ENCODE measurements around the gene NRP1. TPM values are rescaled to one million over a fixed set of nuclear protein-coding genes. Genes with fewer than 3 reads are reported as not detected.
A peak's percentile ranks its signal among the peaks of the same experiment; 100 is the strongest.

Gene NRP1
- total and polyA plus RNA-seq, 4 experiments from 2014 or later = 1.6 TPM; not detected in 2

DNA sequence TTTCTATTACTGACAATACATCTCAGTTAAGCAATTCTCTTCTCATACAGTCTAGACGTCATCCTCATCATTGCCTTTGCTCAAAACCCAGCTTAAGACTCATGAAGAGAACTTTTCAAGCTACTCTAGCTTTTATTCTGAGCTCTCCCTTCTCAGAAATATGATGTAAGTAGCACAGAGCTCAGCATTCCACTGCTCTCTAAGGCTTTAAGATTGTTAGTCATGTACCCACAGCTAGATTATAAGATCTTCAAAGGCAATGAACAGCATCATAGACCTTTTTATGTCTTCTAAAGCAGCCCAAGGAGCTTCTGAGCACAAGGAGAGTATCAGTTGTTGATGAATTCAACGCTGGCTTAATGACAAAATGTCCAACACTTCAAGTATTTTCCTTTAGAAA lies 119.3 kb downstream of the NRP1 start:
- intact Hi-C loops (cut with micrococcal nuclease) = no loop called here
- Histone ChIP-seq H3K4me3 (ENCODE audit: low read length in 2 of 2) (no peak overlapping the region), H3K9me3 (ENCODE audit: control insufficient read depth in 1 of 2, low read length in 2 of 2) (no peaks in the 10 kb centered on the region), H3K4me1 (ENCODE audit: insufficient read depth, low read length) (peaks cover 6% of the 10 kb centered on the region), H3K27me3 (ENCODE audit: insufficient read depth, low read length) (no peaks in the 10 kb centered on the region), H3K27ac (ENCODE audit: low read depth, low read length) (no peak overlapping the region), H3K36me3 (ENCODE audit: insufficient read depth, low read length) (no peaks in the 10 kb centered on the region)
- H3K27ac Mint-ChIP-seq = peak overlapping the region in 4 of 7 donors; percentile 6 to 12 (median 8)
- no peak for DNase-seq
- POLR2A ChIA-PET (ENCODE audit: partially characterized antibody) = no interaction called here
- CTCF ChIA-PET (ENCODE audit: partially characterized antibody) = interaction anchor here (0.8 kb wide), 1 partner anchor 22 kb away, joined by 4 read pairs; no protein-coding TSS in a partner anchor
- H3K27me3 Mint-ChIP-seq = no peaks in the 10 kb centered on the region
- H3K9me3 Mint-ChIP-seq = no peaks in the 10 kb centered on the region
- H3K4me1 Mint-ChIP-seq = peaks cover 11 to 25% (median 19%) of the 10 kb centered on the region in 4 donors
- no peaks in the 10 kb centered on the region for H3K36me3 Mint-ChIP-seq
- H3K4me3 Mint-ChIP-seq = no peak overlapping the region

- no peaks in the 10 kb centered on the region for H3K36me3 ChIP-seq (ENCODE audit: insufficient read depth, low read length)
- H3K27ac Mint-ChIP-seq = peak overlapping the region in 5 of 7 donors; percentile 40 to 68 (median 57)
- ChIA-PET CTCF (ENCODE audit: partially characterized antibody) (no interaction called here), POLR2A (ENCODE audit: partially characterized antibody) (no interaction called here)
- peaks cover 6% of the 10 kb centered on the region for H3K4me1 ChIP-seq (ENCODE audit: insufficient read depth, low read length)
- H3K9me3 ChIP-seq (ENCODE audit: control insufficient read depth in 1 of 2, low read length in 2 of 2) = no peaks in the 10 kb centered on the region
- no peaks in the 10 kb centered on the region for H3K9me3 Mint-ChIP-seq
- H3K27ac ChIP-seq (ENCODE audit: low read depth, low read length) = no peak overlapping the region
- peaks cover 11 to 25% (median 19%) of the 10 kb centered on the region in 4 donors for H3K4me1 Mint-ChIP-seq
- H3K4me3 Mint-ChIP-seq = no peak overlapping the region
- intact Hi-C loops (cut with micrococcal nuclease) = loop anchor here (5.0 kb wide), 1 partner anchor 33 kb away; no protein-coding TSS in a partner anchor
- no peaks in the 10 kb centered on the region for H3K36me3 Mint-ChIP-seq
- no peaks in the 10 kb centered on the region for H3K27me3 Mint-ChIP-seq
- no peak overlapping the region for H3K4me3 ChIP-seq (ENCODE audit: low read length in 2 of 2)
- DNase-seq = peak in 4 of 5 donors; percentile 17 to 49 (median 24)
- no peaks in the 10 kb centered on the region for H3K27me3 ChIP-seq (ENCODE audit: insufficient read depth, low read length)
Observed at GRCh38 chr10:33214174-33214573, 120.3 kb downstream of the NRP1 start.

DNA sequence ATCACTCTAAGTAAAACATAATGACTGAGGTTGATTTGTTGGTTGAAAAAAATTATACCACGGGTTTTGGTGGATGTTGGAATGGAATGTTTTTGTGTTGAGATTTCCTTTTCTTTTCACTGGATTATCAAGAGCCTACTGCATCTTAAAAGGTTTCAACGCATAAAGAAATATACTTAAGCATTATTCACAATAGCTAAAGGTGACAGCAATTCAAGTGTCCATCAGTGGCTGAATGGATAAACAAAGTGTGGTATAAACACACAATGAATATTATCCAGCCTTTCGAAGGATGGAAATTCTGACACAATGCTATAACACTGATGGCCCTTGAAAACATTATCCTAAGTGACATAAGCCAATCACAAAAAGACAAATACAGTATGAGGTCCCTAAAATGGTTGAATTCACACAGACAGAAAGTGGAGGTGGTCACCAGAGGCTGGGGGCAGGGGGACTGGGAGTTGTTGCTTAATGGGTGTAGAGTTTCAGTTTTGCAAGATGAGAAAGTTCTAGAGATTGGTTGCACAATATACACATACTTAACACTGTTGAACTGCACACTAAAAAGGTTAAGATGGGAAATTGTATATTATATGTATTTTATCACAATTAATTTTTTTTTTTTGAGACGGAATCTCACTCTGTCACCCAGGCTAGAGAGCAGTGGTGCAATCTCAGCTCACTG lies 122.3 kb downstream of the NRP1 start:
- H3K4me1 Mint-ChIP-seq = peaks cover 11 to 25% (median 19%) of the 10 kb centered on the region in 4 donors
- ChIA-PET POLR2A (ENCODE audit: partially characterized antibody) (no interaction called here), CTCF (ENCODE audit: partially characterized antibody) (interaction anchor here (0.9 to 1.5 kb wide), 2 partner anchors 19 to 55 kb away, joined by 3 to 4 read pairs; no protein-coding TSS in a partner anchor)
- Histone ChIP-seq H3K27me3 (ENCODE audit: insufficient read depth, low read length) (no peaks in the 10 kb centered on the region), H3K4me3 (ENCODE audit: low read length in 2 of 2) (no peak overlapping the region), H3K36me3 (ENCODE audit: insufficient read depth, low read length) (no peaks in the 10 kb centered on the region), H3K27ac (ENCODE audit: low read depth, low read length) (no peak overlapping the region), H3K4me1 (ENCODE audit: insufficient read depth, low read length) (peaks cover 6% of the 10 kb centered on the region), H3K9me3 (ENCODE audit: control insufficient read depth in 1 of 2, low read length in 2 of 2) (no peaks in the 10 kb centered on the region)
- no peak for DNase-seq
- no peaks in the 10 kb centered on the region for H3K9me3 Mint-ChIP-seq
- intact Hi-C loops (cut with micrococcal nuclease) = loop anchor here (5.0 kb wide), 1 partner anchor 35 kb away; no protein-coding TSS in a partner anchor
- H3K36me3 Mint-ChIP-seq = no peaks in the 10 kb centered on the region
- H3K27ac Mint-ChIP-seq = no peak overlapping the region
- H3K4me3 Mint-ChIP-seq = no peak overlapping the region
- H3K27me3 Mint-ChIP-seq = no peaks in the 10 kb centered on the region

GRCh38 chr10:33211106-33211878 lies 123.2 kb downstream of the NRP1 start:
- ChIA-PET CTCF (ENCODE audit: partially characterized antibody) (interaction anchor here (0.9 to 1.5 kb wide), 5 partner anchors 10 to 120 kb away, joined by 3 to 8 read pairs (median 4); no protein-coding TSS in a partner anchor), POLR2A (ENCODE audit: partially characterized antibody) (no interaction called here)
- H3K27ac Mint-ChIP-seq = peak overlapping the region; percentile 4 to 87 (median 78)
- no peaks in the 10 kb centered on the region for H3K36me3 ChIP-seq (ENCODE audit: insufficient read depth, low read length)
- peaks cover 11 to 25% (median 19%) of the 10 kb centered on the region in 4 donors for H3K4me1 Mint-ChIP-seq
- H3K36me3 Mint-ChIP-seq = no peaks in the 10 kb centered on the region
- intact Hi-C loops (cut with micrococcal nuclease) = loop anchor here (5.0 kb wide), 1 partner anchor 36 kb away; no protein-coding TSS in a partner anchor
- peaks cover 6% of the 10 kb centered on the region for H3K4me1 ChIP-seq (ENCODE audit: insufficient read depth, low read length)
- H3K27me3 Mint-ChIP-seq = no peaks in the 10 kb centered on the region
- no peak overlapping the region for H3K27ac ChIP-seq (ENCODE audit: low read depth, low read length)
- DNase-seq = peak in 3 of 5 donors; percentile 5 to 10 (median 5)
- no peaks in the 10 kb centered on the region for H3K9me3 ChIP-seq (ENCODE audit: control insufficient read depth in 1 of 2, low read length in 2 of 2)
- H3K4me3 ChIP-seq (ENCODE audit: low read length in 2 of 2) = no peak overlapping the region
- peak overlapping the region in 5 of 8 donors; percentile 29 to 77 (median 39) for H3K4me3 Mint-ChIP-seq
- no peaks in the 10 kb centered on the region for H3K27me3 ChIP-seq (ENCODE audit: insufficient read depth, low read length)
- H3K9me3 Mint-ChIP-seq = no peaks in the 10 kb centered on the region

GRCh38 chr10:33209802-33210201 lies 124.7 kb downstream of the NRP1 start:
- CTCF ChIA-PET (ENCODE audit: partially characterized antibody) = no interaction called here

GRCh38 chr10:33208166-33208565 lies 126.3 kb downstream of the NRP1 start:
- peaks cover 0 to 2% of the 10 kb centered on the region in 2 donors for H3K27me3 Mint-ChIP-seq
- Histone ChIP-seq H3K4me3 (ENCODE audit: low read length in 2 of 2) (no peak overlapping the region), H3K27ac (ENCODE audit: low read depth, low read length) (no peak overlapping the region), H3K36me3 (ENCODE audit: insufficient read depth, low read length) (no peaks in the 10 kb centered on the region), H3K27me3 (ENCODE audit: insufficient read depth, low read length) (no peaks in the 10 kb centered on the region), H3K9me3 (ENCODE audit: control insufficient read depth in 1 of 2, low read length in 2 of 2) (no peaks in the 10 kb centered on the region), H3K4me1 (ENCODE audit: insufficient read depth, low read length) (peaks cover 6% of the 10 kb centered on the region)
- no peaks in the 10 kb centered on the region for H3K9me3 Mint-ChIP-seq
- no peak for DNase-seq
- intact Hi-C loops (cut with micrococcal nuclease) = no loop called here
- POLR2A ChIA-PET (ENCODE audit: partially characterized antibody) = no interaction called here
- H3K36me3 Mint-ChIP-seq = no peaks in the 10 kb centered on the region
- H3K4me1 Mint-ChIP-seq = peaks cover 5 to 12% (median 6%) of the 10 kb centered on the region in 4 donors
- CTCF ChIA-PET (ENCODE audit: partially characterized antibody) = interaction anchor here (2.3 kb wide), 1 partner anchor 15 kb away, joined by 13 read pairs; no protein-coding TSS in a partner anchor
- peak overlapping the region in 1 of 7 donors; percentile 36 for H3K27ac Mint-ChIP-seq
- H3K4me3 Mint-ChIP-seq = no peak overlapping the region

More at GRCh38 chr10:33209802-33210201, 124.7 kb downstream of the NRP1 start:
- DNase-seq = no peak
- intact Hi-C loops (cut with micrococcal nuclease) = loop anchor here (5.0 kb wide), 1 partner anchor 37 kb away; no protein-coding TSS in a partner anchor
- no peaks in the 10 kb centered on the region for H3K27me3 Mint-ChIP-seq
- no peak overlapping the region for H3K27ac Mint-ChIP-seq
- H3K4me1 ChIP-seq (ENCODE audit: insufficient read depth, low read length) = peaks cover 6% of the 10 kb centered on the region
- no peaks in the 10 kb centered on the region for H3K36me3 ChIP-seq (ENCODE audit: insufficient read depth, low read length)
- no peaks in the 10 kb centered on the region for H3K36me3 Mint-ChIP-seq
- H3K4me3 ChIP-seq (ENCODE audit: low read length in 2 of 2) = no peak overlapping the region
- H3K9me3 ChIP-seq (ENCODE audit: control insufficient read depth in 1 of 2, low read length in 2 of 2) = no peaks in the 10 kb centered on the region
- H3K27ac ChIP-seq (ENCODE audit: low read depth, low read length) = no peak overlapping the region
- peaks cover 11 to 21% (median 16%) of the 10 kb centered on the region in 4 donors for H3K4me1 Mint-ChIP-seq
- no peaks in the 10 kb centered on the region for H3K9me3 Mint-ChIP-seq
- POLR2A ChIA-PET (ENCODE audit: partially characterized antibody) = no interaction called here
- no peaks in the 10 kb centered on the region for H3K27me3 ChIP-seq (ENCODE audit: insufficient read depth, low read length)
- no peak overlapping the region for H3K4me3 Mint-ChIP-seq

GRCh38 chr10:33204031-33204430 lies 130.4 kb downstream of the NRP1 start:
- Histone ChIP-seq H3K27ac (ENCODE audit: low read depth, low read length) (no peak overlapping the region), H3K9me3 (ENCODE audit: control insufficient read depth in 1 of 2, low read length in 2 of 2) (no peaks in the 10 kb centered on the region), H3K36me3 (ENCODE audit: insufficient read depth, low read length) (no peaks in the 10 kb centered on the region), H3K4me3 (ENCODE audit: low read length in 2 of 2) (no peak overlapping the region), H3K27me3 (ENCODE audit: insufficient read depth, low read length) (no peaks in the 10 kb centered on the region), H3K4me1 (ENCODE audit: insufficient read depth, low read length) (no peaks in the 10 kb centered on the region)
- Mint-ChIP-seq H3K9me3 (no peaks in the 10 kb centered on the region), H3K27me3 (peaks cover 0 to 2% of the 10 kb centered on the region in 2 donors), H3K27ac (no peak overlapping the region), H3K4me3 (no peak overlapping the region), H3K36me3 (no peaks in the 10 kb centered on the region), H3K4me1 (no peaks in the 10 kb centered on the region)
- intact Hi-C loops (cut with micrococcal nuclease) = no loop called here
- DNase-seq = no peak
- ChIA-PET CTCF (ENCODE audit: partially characterized antibody) (interaction anchor here (2.9 kb wide), 1 partner anchor 11 kb away, joined by 22 read pairs; no protein-coding TSS in a partner anchor), POLR2A (ENCODE audit: partially characterized antibody) (no interaction called here)
